GM19043 (cell line): ENCODE measurements around the gene C9orf72.
"Not testable (repeated sequence)": the region's sequence is repeated elsewhere in the genome, so short reads cannot be mapped to it uniquely, and the experiment has no call there.

Experiments used
- ATAC-seq: cut with Tn5 transposase; IDR thresholded peaks from one replicate; pipeline ENCODE4 v1.9.1; 2021; ENCODE audit warnings: low read depth; ENCODE audit not compliant: unreplicated experiment

C9orf72 gene

GRCh38 chr9:27519466-27520465, 53.5 kb downstream of the C9orf72 start:
- ATAC-seq: no peak

GRCh38 chr9:27518809-27519208, 54.5 kb downstream of the C9orf72 start:
- ATAC-seq: no peak

- no peak for ATAC-seq
Observed at GRCh38 chr9:27518006-27518405, 55.3 kb downstream of the C9orf72 start.

GRCh38 chr9:27514551-27514950, 58.7 kb downstream of the C9orf72 start:
- ATAC-seq: no peak

DNA sequence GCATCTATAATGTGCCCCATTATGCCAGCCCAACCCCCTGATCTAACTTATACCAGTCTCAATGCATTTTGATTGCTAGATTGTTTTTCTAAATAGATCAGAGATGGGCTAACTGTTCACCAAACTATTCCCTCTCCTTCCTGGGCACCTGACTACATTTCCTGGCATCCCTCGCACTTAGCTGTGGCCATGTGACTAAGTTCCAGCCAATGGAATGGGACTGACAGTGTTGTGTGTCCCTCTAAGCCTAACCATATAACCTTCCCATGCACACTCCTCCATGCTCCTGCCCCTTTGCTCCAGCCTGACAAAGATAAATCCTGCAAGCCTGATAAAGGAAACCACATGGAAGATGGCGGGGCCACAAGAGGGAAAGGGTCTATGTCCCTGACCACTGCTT, 61.5 kb downstream of the C9orf72 start:
- no peak for ATAC-seq

- ATAC-seq: no peak
Observed at GRCh38 chr9:27510780-27511179, 62.5 kb downstream of the C9orf72 start.

- ATAC-seq: no peak
Observed at GRCh38 chr9:27506981-27507380, 66.3 kb downstream of the C9orf72 start.

DNA sequence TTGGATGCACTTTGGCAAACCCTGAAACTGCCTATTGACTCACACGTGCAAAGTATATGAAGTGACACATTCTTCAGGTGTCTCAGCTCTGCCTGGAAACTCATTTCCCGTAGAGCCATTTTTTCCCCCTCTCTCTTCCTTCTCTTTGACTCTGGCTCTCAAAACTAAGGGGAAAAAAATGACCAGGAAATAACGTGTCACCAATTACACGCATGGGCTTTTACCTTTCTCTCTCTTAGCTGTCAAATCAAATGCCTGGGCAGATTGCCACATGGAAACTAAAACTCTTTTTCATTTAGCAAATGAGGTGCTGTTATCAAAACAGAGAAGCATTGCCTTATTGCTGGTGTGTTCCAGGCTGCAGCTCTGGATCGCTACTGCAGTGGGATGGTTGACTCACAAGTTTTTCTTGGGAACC, 67.5 kb downstream of the C9orf72 start:
- ATAC-seq: no peak

GRCh38 chr9:27504259-27504658, 69.0 kb downstream of the C9orf72 start:
- no peak for ATAC-seq

DNA sequence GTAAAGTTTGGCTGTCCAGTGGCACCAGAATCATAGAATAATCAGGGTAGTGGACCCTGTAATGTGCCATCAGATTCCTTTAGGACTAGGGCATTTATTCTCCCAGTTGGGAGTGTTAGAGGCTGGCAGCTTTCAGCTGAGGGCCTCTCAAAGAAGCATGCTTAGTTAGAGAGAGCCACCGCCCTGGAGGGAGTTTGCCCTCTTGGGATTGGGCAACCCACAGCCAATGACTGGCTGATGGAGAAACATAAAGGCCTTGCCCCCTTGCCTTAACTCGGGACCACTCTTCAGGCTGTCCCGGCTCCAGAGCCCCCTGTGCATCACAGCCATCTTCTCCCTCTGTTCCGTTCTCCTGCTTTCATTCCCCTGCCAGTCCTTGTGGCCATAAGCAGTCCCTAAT, 69.7 kb downstream of the C9orf72 start:
- ATAC-seq: no peak

- not testable (repeated sequence) for ATAC-seq
Observed at GRCh38 chr9:27500902-27501301, 72.4 kb downstream of the C9orf72 start.

- ATAC-seq: peak; percentile 78
Observed at GRCh38 chr9:27499451-27499850, 73.8 kb downstream of the C9orf72 start.

DNA sequence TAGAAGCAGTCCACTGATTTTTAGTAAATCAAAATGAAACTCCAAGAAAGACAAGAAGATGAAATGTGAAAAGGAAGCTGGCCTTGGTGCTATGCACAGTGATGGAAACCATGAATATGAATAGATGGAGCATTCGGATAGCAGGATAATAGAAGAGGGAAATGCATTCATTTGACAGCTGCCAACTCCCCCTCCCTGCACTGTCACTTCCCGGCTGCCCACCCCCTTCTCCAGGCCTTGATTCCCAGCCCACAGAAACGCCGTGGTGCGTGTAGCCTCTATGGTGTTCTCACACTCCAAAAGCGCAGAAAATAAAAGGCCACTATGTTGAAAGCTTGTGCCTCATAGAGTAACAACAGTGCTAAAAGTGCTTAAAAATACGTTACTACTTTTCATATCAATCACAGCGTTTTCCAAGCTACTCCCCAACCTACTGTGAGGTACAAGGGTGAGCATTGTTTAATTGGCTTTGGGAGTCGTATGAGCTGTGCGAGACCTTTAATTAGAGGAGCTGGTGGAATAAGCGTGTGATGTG, 75.3 kb downstream of the C9orf72 start:
- no peak for ATAC-seq
